Thyroid gland (tissue), 4 donors: ENCODE results near the gene ADAMTS17. TPM values are rescaled to one million over a fixed set of nuclear protein-coding genes. Genes with fewer than 3 reads are reported as not detected.

Experiments used
- DNase-seq, 2 donors: peaks; one replicate each; pipeline ENCODE4 v3.0.0-alpha.2; 2019
- H3K27ac ChIP-seq, 3 donors: fragments of 200-600 bp; sonication (generic); 1 replicate in 2 of 3; 2 replicates in 1 of 3; pipeline ENCODE4 v1.5.1; 2016 to 2019; ENCODE audit warnings: mild to moderate bottlenecking in 1 of 3, moderate library complexity in 1 of 3
- H3K27me3 ChIP-seq: fragments of 200-600 bp; sonication (generic); one replicate; pipeline ENCODE4 v1.5.1; 2019
- H3K36me3 ChIP-seq, 2 donors: fragments of 200-600 bp; sonication (generic); one replicate each; pipeline ENCODE4 v1.5.1; 2016 to 2019
- H3K4me1 ChIP-seq, 2 donors: fragments of 200-600 bp; sonication (generic); one replicate each; pipeline ENCODE4 v1.5.1; 2017 to 2019
- H3K4me3 ChIP-seq, 3 donors: fragments of 200-600 bp; sonication (generic); replicated peaks in 1 of 3; 1 replicate in 2 of 3; 2 replicates in 1 of 3; pipeline ENCODE4 v1.5.1; 2016; ENCODE audit warnings: mild to moderate bottlenecking in 1 of 3
- H3K9me3 ChIP-seq: fragments of 200-600 bp; sonication (generic); one replicate; pipeline ENCODE4 v1.5.1; 2017
- CTCF ChIP-seq, 6 experiments: fragments of 200-600 bp in 3 of 6; fragments of 450-650 bp in 3 of 6; sonication (generic) in 3 of 6; IDR thresholded peaks; one replicate each; pipeline ENCODE4 v1.5.1; 2016 to 2019; ENCODE audit warnings: antibody characterized with exemption in 6 of 6, mild to moderate bottlenecking in 2 of 6, inconsistent platforms in 1 of 6, moderate library complexity in 1 of 6
- POLR2A ChIP-seq, 2 donors: fragments of 450-650 bp; IDR thresholded peaks; one replicate each; pipeline ENCODE4 v1.6.1; 2017; ENCODE audit warnings: antibody characterized with exemption in 2 of 2, mild to moderate bottlenecking in 2 of 2, moderate library complexity in 1 of 2
- WGBS, 2 donors: methylation state at CpG; one replicate each; pipeline ENCODE4 v1.1.5; 2017; 5-methylcytosine and 5-hydroxymethylcytosine counted together
- intact Hi-C: fragments of 100-400 bp; cut with DNase I; formaldehyde crosslinking; loops from one replicate; pipeline ENCODE4 v1.15.1; 2023
- small RNA-seq: library from RNA; depleted of rRNA; stranded (forward); fragments of <200 nt; gene quantifications from one replicate; pipeline ENCODE3, GENCODE V24; 2016
- total RNA-seq, 4 donors: library from RNA; depleted of rRNA; stranded (reverse); fragments of >200 nt; gene quantifications; one replicate each; pipeline ENCODE4 v1.2.3, GENCODE V29; 2016

Gene ADAMTS17
- total RNA-seq, 4 donors from 2014 or later, result 3.5 to 667 (median 5.3) TPM

- intact Hi-C loops, result no loop called here
- Histone ChIP-seq H3K27me3 (no peaks in the 10 kb centered on the region), H3K36me3 (no peaks in the 10 kb centered on the region), H3K4me3 (no peak overlapping the region), H3K27ac (no peak overlapping the region), H3K4me1 (peaks cover 3% of the 10 kb centered on the region in 2 donors), H3K9me3 (no peaks in the 10 kb centered on the region)
- DNase-seq, result no peak
- WGBS, 2 donors, result 79 to 85% methylated on average over 3 of the region's 3 CpGs
- TF ChIP-seq POLR2A (IDR thresholded peaks at IDR 0.05) (no peak), CTCF (IDR thresholded peaks at IDR 0.05) (no peak)
Measured at GRCh38 chr15:99923711-99924110, 418.1 kb downstream of the ADAMTS17 start.

Small RNA genes lying within 50 kb of the gene (small RNA-seq; reads per million reads assigned to genes)
- not detected for gene RNA5SP402

Other genes starting within 250 kb of the ADAMTS17 start
- gene CERS3, start 187.0 kb upstream of the ADAMTS17 start, total RNA-seq, result 1 to 10 TPM in 1 of 4 donors, under 1 TPM in 2, not detected in 1; 0.13 to 2.0 (median 0.45) TPM